PC-3 (cell line): ENCODE results near the gene CD4. TPM values are rescaled to one million over a fixed set of nuclear protein-coding genes. Genes with fewer than 3 reads are reported as not detected.

ENCODE experiments used
- ATAC-seq: fragments of 200-7000 bp; cut with Tn5 transposase; 2 replicates; pipeline ENCODE4 v1.9.1; 2020; ENCODE audit warnings: mild to moderate bottlenecking, moderate library complexity
- BruUV-seq: library from RNA; stranded (reverse); fragments of 400-500 nt; replicated peaks from 2 replicates; lab custom pipeline; 2021; lab: Mats Ljungman, UMichigan
- CTCF ChIA-PET: fragments of 300-600 bp; sonication (Branson Sonifier 250); formaldehyde crosslinking; loops from one replicate; lab custom pipeline; 2022; ENCODE audit warnings: antibody characterized with exemption; lab: Charles Lee
- POLR2A ChIA-PET: fragments of 300-600 bp; sonication (Branson Sonifier 250); formaldehyde crosslinking; loops from one replicate; lab custom pipeline; 2022; ENCODE audit warnings: antibody characterized with exemption; ENCODE audit not compliant: unreplicated experiment; lab: Charles Lee
- DNase-seq: peaks from one replicate; pipeline ENCODE4 v3.0.0-alpha.2; 2015
- H2AFZ ChIP-seq: fragments of 300-600 bp; sonication (generic); 2 replicates; pipeline ENCODE4 v1.6.0; 2016; ENCODE audit warnings: antibody characterized with exemption, low read length
- H3F3A ChIP-seq: fragments of 300-600 bp; sonication (generic); one replicate; pipeline ENCODE4 v1.6.0; 2017; ENCODE audit warnings: antibody characterized with exemption, low read length, control low read depth, mild to moderate bottlenecking; ENCODE audit not compliant: unreplicated experiment
- H3K27ac ChIP-seq: fragments of 300-600 bp; sonication (generic); 2 replicates; pipeline ENCODE4 v1.5.1; 2016; ENCODE audit warnings: mild to moderate bottlenecking, low read length
- H3K27me3 ChIP-seq: fragments of 300-600 bp; sonication (generic); 2 replicates; pipeline ENCODE4 v1.6.1; 2016; ENCODE audit warnings: low read length, mixed read lengths
- H3K36me3 ChIP-seq: fragments of 300-600 bp; sonication (generic); 2 replicates; pipeline ENCODE4 v1.6.1; 2016; ENCODE audit warnings: low read depth, mixed run types, low read length, mixed read lengths
- H3K4me1 ChIP-seq: fragments of 300-600 bp; sonication (generic); 2 replicates; pipeline ENCODE4 v1.5.1; 2016; ENCODE audit warnings: low read length; ENCODE audit not compliant: insufficient read depth
- H3K4me2 ChIP-seq: fragments of 300-600 bp; sonication (generic); 2 replicates; pipeline ENCODE4 v1.6.0; 2016; ENCODE audit warnings: low read length
- H3K4me3 ChIP-seq: fragments of 300-600 bp; sonication (generic); 2 replicates; pipeline ENCODE4 v1.5.1; 2016; ENCODE audit warnings: mild to moderate bottlenecking, low read length, mixed read lengths
- H3K79me2 ChIP-seq: fragments of 300-600 bp; sonication (generic); 2 replicates; pipeline ENCODE4 v1.6.1; 2017; ENCODE audit warnings: low read length, mixed read lengths
- H3K9ac ChIP-seq: fragments of 300-600 bp; sonication (generic); 2 replicates; pipeline ENCODE4 v1.6.0; 2016; ENCODE audit warnings: mild to moderate bottlenecking, low read length
- H3K9me2 ChIP-seq: fragments of 300-600 bp; sonication (generic); replicated peaks from 2 replicates; pipeline ENCODE4 v1.6.1; 2016; ENCODE audit warnings: mixed run types, low read length, mixed read lengths
- H3K9me3 ChIP-seq: fragments of 300-600 bp; sonication (generic); 2 replicates; pipeline ENCODE4 v1.6.1; 2016; ENCODE audit warnings: low read length, mixed read lengths
- H4K20me1 ChIP-seq: fragments of 300-600 bp; sonication (generic); 2 replicates; pipeline ENCODE4 v1.6.1; 2016; ENCODE audit warnings: low read length, mixed read lengths
- EZH2 ChIP-seq: fragments of 300-600 bp; sonication (generic); IDR thresholded peaks from one replicate; pipeline ENCODE4 v1.6.1; 2017; ENCODE audit warnings: antibody characterized with exemption, mild to moderate bottlenecking, low read length; ENCODE audit not compliant: unreplicated experiment
- EZH2phosphoT487 ChIP-seq: fragments of 300-600 bp; sonication (generic); IDR thresholded peaks from 2 replicates; pipeline ENCODE4 v1.6.1; 2018; ENCODE audit warnings: mild to moderate bottlenecking, antibody characterized with exemption, low read length, borderline replicate concordance
- intact Hi-C: fragments of 100-400 bp; cut with micrococcal nuclease; formaldehyde crosslinking; loops from 2 replicates; pipeline ENCODE4 v1.9.0; 2023
- total RNA-seq: library from RNA; depleted of rRNA; stranded (reverse); fragments of >200 nt; gene quantifications from 2 replicates; pipeline ENCODE4 v1.2.3, GENCODE V29; 2014
- TF ChIP-seq, protein P1 (sequence below): fragments of 300-600 bp; sonication (generic); conservative IDR thresholded peaks from 2 replicates; pipeline ENCODE4 v1.5.1; 2017; ENCODE audit warnings: antibody characterized with exemption, low read depth, mild to moderate bottlenecking, low read length

CD4 gene
- total RNA-seq, 1 experiment from 2014 or later: not detected

DNA sequence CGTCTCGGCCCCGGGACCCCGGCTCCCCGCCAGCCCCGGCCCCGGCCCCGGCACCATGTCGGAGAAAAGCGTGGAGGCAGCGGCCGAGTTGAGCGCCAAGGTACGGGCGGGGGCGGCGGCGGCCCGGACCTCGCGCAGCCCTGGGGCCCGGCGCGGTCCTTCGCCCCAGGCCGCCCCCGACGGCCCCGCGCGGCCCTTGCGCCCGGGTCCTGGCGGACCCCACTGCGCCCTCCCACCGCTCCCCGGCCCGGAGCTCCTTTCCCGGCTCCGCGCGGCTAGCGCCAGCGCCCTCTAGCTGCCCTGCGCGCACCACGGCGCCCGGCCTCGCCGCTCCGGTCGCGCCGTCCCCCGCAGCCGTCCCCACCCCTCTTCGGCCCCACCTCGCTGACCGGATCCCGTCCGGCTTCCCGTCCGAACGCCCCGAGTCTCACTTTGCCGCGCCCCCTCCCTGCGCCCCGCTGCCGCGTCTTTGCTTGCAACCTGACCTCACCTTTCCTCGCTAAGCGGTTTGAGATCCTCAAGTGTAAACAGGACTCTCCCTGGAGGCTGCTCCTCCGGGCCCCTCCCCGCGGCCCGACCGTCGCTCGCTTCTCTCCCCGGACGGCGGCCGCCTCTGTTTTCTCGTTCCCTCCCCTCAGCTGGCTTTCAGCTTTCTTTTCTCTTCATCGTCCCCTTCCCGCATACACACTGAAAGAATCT is 22.5 kb upstream of the CD4 start:
- peak overlapping the region; percentile 9; the same call in 1 of the 2 replicates for H3K27ac ChIP-seq

DNA sequence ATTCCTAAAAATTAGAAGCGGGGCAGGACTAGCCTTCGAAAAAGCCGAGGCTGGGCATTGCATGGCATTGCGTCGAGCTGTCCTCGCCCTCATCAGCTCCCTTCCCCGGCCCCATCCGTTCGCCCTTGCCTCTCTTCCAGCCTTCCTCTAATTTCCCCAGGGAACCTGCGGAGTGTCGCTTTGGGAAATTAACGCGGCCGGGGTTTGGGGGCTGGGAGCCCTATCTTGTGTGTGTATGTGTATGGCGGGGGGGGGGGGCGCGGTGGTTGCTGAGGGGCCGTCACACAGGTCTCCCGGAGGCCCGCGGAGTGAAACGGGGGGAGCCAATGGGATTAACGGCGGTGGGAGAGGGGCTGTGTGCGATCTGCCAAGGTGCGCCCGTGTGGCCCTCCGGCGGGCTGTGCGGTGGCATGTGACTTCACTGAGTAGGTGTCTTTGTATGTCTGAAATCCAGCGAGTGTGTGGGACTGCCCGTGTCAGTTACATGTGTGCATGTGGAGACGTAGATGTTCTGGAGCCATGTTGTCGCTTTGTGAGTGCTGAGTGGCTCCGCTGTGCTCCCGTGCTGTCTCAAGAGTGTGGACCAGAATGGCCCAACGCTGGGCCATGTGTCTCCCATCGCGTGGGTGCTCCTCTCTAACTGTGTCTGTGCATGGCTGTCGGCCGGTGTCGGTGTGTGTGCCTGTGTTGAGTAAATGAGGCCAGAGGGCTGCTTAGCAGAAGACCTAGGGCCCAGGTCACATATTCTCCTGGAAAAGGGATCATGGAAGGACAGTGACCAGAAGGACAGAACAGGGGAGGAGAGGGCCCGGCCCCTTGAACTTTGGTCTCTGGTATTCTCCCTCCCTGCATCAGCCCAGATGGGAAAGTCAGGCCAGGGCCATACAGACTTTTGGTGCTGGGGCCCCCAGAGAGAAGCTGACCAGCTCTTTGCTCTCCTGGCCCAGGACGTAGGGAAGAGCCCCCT is 21.7 kb upstream of the CD4 start:
- H3K79me2 ChIP-seq: peaks cover 27% of the 10 kb centered on the region
- H2AFZ ChIP-seq: peak overlapping the region; percentile 75
- no peak for TF ChIP-seq EZH2
- TF ChIP-seq, protein P1, sequence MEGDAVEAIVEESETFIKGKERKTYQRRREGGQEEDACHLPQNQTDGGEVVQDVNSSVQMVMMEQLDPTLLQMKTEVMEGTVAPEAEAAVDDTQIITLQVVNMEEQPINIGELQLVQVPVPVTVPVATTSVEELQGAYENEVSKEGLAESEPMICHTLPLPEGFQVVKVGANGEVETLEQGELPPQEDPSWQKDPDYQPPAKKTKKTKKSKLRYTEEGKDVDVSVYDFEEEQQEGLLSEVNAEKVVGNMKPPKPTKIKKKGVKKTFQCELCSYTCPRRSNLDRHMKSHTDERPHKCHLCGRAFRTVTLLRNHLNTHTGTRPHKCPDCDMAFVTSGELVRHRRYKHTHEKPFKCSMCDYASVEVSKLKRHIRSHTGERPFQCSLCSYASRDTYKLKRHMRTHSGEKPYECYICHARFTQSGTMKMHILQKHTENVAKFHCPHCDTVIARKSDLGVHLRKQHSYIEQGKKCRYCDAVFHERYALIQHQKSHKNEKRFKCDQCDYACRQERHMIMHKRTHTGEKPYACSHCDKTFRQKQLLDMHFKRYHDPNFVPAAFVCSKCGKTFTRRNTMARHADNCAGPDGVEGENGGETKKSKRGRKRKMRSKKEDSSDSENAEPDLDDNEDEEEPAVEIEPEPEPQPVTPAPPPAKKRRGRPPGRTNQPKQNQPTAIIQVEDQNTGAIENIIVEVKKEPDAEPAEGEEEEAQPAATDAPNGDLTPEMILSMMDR: no peak
- TF ChIP-seq EZH2phosphoT487: no peak
- ATAC-seq (no peak), DNase-seq (peak; percentile 23)
- peak overlapping the region; percentile 96 for H3K4me2 ChIP-seq
- H3K27ac ChIP-seq: peak overlapping the region; percentile 9; the same call in 1 of the 2 replicates
- TSS peak; percentile 34 for BruUV-seq
- CTCF ChIA-PET: interaction anchor here (0.7 to 2.0 kb wide), 3 partner anchors 11 to 157 kb away, joined by 3 to 24 read pairs (median 10); partner anchors contain the start of gene MLF2
- H3K9me3 ChIP-seq: no peaks in the 10 kb centered on the region
- peaks cover 36% of the 10 kb centered on the region for H3K4me1 ChIP-seq
- H3K27me3 ChIP-seq: no peaks in the 10 kb centered on the region
- no peaks in the 10 kb centered on the region; the same call in 1 of the 2 replicates for H4K20me1 ChIP-seq
- H3F3A ChIP-seq: no peaks in the 10 kb centered on the region
- intact Hi-C loops: loop anchor here (2.0 kb wide), 1 partner anchor 15 kb away; the partner anchor contains the start of gene MLF2
- no peaks in the 10 kb centered on the region for H3K36me3 ChIP-seq
- H3K9ac ChIP-seq: peak overlapping the region; percentile 79
- POLR2A ChIA-PET: interaction anchor here (0.6 to 1.5 kb wide), 2 partner anchors 14 to 65 kb away, joined by 4 to 14 read pairs; partner anchors contain the start of gene MLF2
- no peaks in the 10 kb centered on the region for H3K9me2 ChIP-seq
- H3K4me3 ChIP-seq: peak overlapping the region; percentile 89

More for the DNA sequence above, 22.5 kb upstream of the CD4 start:
- TF ChIP-seq EZH2 (no peak), EZH2phosphoT487 (no peak)
- TF ChIP-seq, protein P1: peak; percentile 52
- H3K4me1 ChIP-seq: peaks cover 36% of the 10 kb centered on the region
- H3K27me3 ChIP-seq: no peaks in the 10 kb centered on the region
- DNase-seq (peak; percentile 68), ATAC-seq (peak; percentile 49)
- no peaks in the 10 kb centered on the region for H3K9me2 ChIP-seq
- H3K4me3 ChIP-seq: peak overlapping the region; percentile 89
- peak overlapping the region; percentile 79 for H3K9ac ChIP-seq
- H3F3A ChIP-seq: no peaks in the 10 kb centered on the region
- no TSS peak for BruUV-seq
- H3K79me2 ChIP-seq: peaks cover 27% of the 10 kb centered on the region
- no peaks in the 10 kb centered on the region for H3K36me3 ChIP-seq
- intact Hi-C loops: loop anchor here (2.0 kb wide), 1 partner anchor 14 kb away; the partner anchor contains the start of gene MLF2
- H3K9me3 ChIP-seq: no peaks in the 10 kb centered on the region
- peak overlapping the region; percentile 75 for H2AFZ ChIP-seq
- CTCF ChIA-PET: interaction anchor here (0.5 to 2.0 kb wide), 4 partner anchors 12 to 158 kb away, joined by 3 to 24 read pairs (median 8); partner anchors contain the start of gene MLF2
- no peaks in the 10 kb centered on the region; the same call in 1 of the 2 replicates for H4K20me1 ChIP-seq
- H3K4me2 ChIP-seq: peak overlapping the region; percentile 96
- POLR2A ChIA-PET: interaction anchor here (0.6 to 1.5 kb wide), 3 partner anchors 13 to 85 kb away, joined by 4 to 14 read pairs (median 4); partner anchors contain the start of gene MLF2
